Activated naive CD4-positive, alpha-beta T cell treated with anti-CD3 and anti-CD28 coated beads, Interleukin-2, amount 10 ng/mL, durations not matched to agents 5 hours and 36 hours (primary cell): ENCODE results near the gene SLC2A3. TPM values are rescaled to one million over a fixed set of nuclear protein-coding genes. Genes with fewer than 3 reads are reported as not detected.

Experiments used
- total RNA-seq, 2 experiments: library from RNA; stranded (reverse); gene quantifications; one replicate each; pipeline ENCODE4 v1.2.3, GENCODE V29; 2021

The SLC2A3 gene
- 100 to 1,000 TPM; 376 to 390 TPM for total RNA-seq

GRCh38 chr12:7935590-7936581 is at the start of gene SLC2A3:
TSS of gene SLC2A3 (minus strand) at chr12:7936187. CDS start at chr12:7936034, 153 bp downstream.

GRCh38 chr12:7872566-7873319 is 63.2 kb downstream of the SLC2A3 start, which contains the start of gene SLC2A14:
TSS of gene SLC2A14 (minus strand) at chr12:7872915. CDS start at chr12:7869880, 3,035 bp downstream.

Other genes with a start within 250 kb of the SLC2A3 start
- not detected for gene GDF3, start 240.4 kb downstream of the SLC2A3 start, total RNA-seq
- not detected for gene DPPA3, start 224.8 kb downstream of the SLC2A3 start, total RNA-seq
- not detected for gene CLEC4C, start 188.8 kb downstream of the SLC2A3 start, total RNA-seq
- gene NANOGNB, start 171.0 kb downstream of the SLC2A3 start, total RNA-seq, result not detected
- gene NANOG, start 146.8 kb downstream of the SLC2A3 start, total RNA-seq, result not detected
- 10 to 100 TPM; 10.0 TPM for gene SLC2A14, start 63.3 kb downstream of the SLC2A3 start, total RNA-seq
- 10 to 100 TPM; 18.5 to 18.6 TPM for gene FOXJ2, start 96.5 kb upstream of the SLC2A3 start, total RNA-seq
- gene C3AR1, start 130.2 kb upstream of the SLC2A3 start, total RNA-seq, result 1 to 10 TPM; 2.3 TPM
- gene NECAP1, start 146.1 kb upstream of the SLC2A3 start, total RNA-seq, result 10 to 100 TPM; 34.3 to 35.8 TPM
- gene CLEC4A, start 187.4 kb upstream of the SLC2A3 start, total RNA-seq, result 1 to 10 TPM in 1 of 2 experiments, under 1 TPM in 1; 0.55 to 1.3 TPM
- gene ZNF705A, start 220.8 kb upstream of the SLC2A3 start, total RNA-seq, result not detected